Caco-2 (cell line): ENCODE results near the gene IL18. TPM values are rescaled to one million over a fixed set of nuclear protein-coding genes. Genes with fewer than 3 reads are reported as not detected.
"Not testable (repeated sequence)": the region's sequence is repeated elsewhere in the genome, so short reads cannot be mapped to it uniquely, and the experiment has no call there.

Experiments
- BruUV-seq: library from RNA; stranded (reverse); fragments of 400-500 nt; replicated peaks from 2 replicates; lab custom pipeline; 2021; lab: Mats Ljungman, UMichigan
- CTCF ChIA-PET: fragments of 300-600 bp; sonication (Branson Sonifier 250); formaldehyde crosslinking; loops from one replicate; lab custom pipeline; 2022; ENCODE audit warnings: antibody characterized with exemption; lab: Charles Lee
- POLR2A ChIA-PET: fragments of 300-600 bp; sonication (Branson Sonifier 250); formaldehyde crosslinking; loops from one replicate; lab custom pipeline; 2022; ENCODE audit warnings: antibody characterized with exemption; lab: Charles Lee
- DNase-seq, 2 experiments: peaks; one replicate each; pipeline versions ENCODE4 v3.0.0 to v3.0.0-alpha.2; 2020 to 2022
- H3K27me3 ChIP-seq: replicated peaks from 2 replicates; pipeline ENCODE4 v1.6.0; 2011; ENCODE audit warnings: low read length; ENCODE audit not compliant: control insufficient read depth, insufficient read depth
- H3K36me3 ChIP-seq: 2 replicates; pipeline ENCODE4 v1.5.1; 2011; ENCODE audit warnings: low read length; ENCODE audit not compliant: control insufficient read depth, insufficient read depth
- H3K4me1 ChIP-seq: fragments of 250-450 bp; sonication (Bioruptor Pico); 2 replicates; pipeline ENCODE4 v1.5.1; 2020; ENCODE audit warnings: mild to moderate bottlenecking
- H3K4me3 ChIP-seq: 2 replicates; pipeline ENCODE4 v1.5.1; 2011; ENCODE audit warnings: low read depth, mild to moderate bottlenecking, control low read depth, low read length
- H3K9me3 ChIP-seq: fragments of 250-450 bp; sonication (Bioruptor Pico); 2 replicates; pipeline ENCODE4 v1.5.1; 2020; ENCODE audit warnings: mild to moderate bottlenecking, moderate library complexity
- H3K27ac Mint-ChIP-seq: one replicate; pipeline ENCODE4 v1.8.0; 2022; ENCODE audit warnings: mixed read lengths; ENCODE audit not compliant: unreplicated experiment
- H3K27me3 Mint-ChIP-seq: one replicate; pipeline ENCODE4 v1.8.0; 2022; ENCODE audit warnings: mixed read lengths; ENCODE audit not compliant: insufficient read depth, unreplicated experiment
- H3K36me3 Mint-ChIP-seq: one replicate; pipeline ENCODE4 v1.8.0; 2022; ENCODE audit warnings: mild to moderate bottlenecking, mixed read lengths; ENCODE audit not compliant: insufficient read depth, unreplicated experiment
- H3K4me1 Mint-ChIP-seq: one replicate; pipeline ENCODE4 v1.8.0; 2022; ENCODE audit warnings: low read depth, mixed read lengths; ENCODE audit not compliant: unreplicated experiment
- H3K4me3 Mint-ChIP-seq: one replicate; pipeline ENCODE4 v1.8.0; 2022; ENCODE audit warnings: mild to moderate bottlenecking, moderate library complexity, mixed read lengths; ENCODE audit not compliant: unreplicated experiment
- H3K9me3 Mint-ChIP-seq: one replicate; pipeline ENCODE4 v1.8.0; 2022; ENCODE audit warnings: mixed read lengths; ENCODE audit not compliant: unreplicated experiment
- intact Hi-C: fragments of 100-400 bp; cut with micrococcal nuclease; formaldehyde crosslinking; loops from one replicate; pipeline ENCODE4 v1.10.0; 2022; ENCODE audit not compliant: unreplicated experiment
- total RNA-seq: library from RNA; stranded (reverse); gene quantifications from 2 replicates; pipeline ENCODE4 v1.2.3, GENCODE V29; 2022
- TF ChIP-seq, protein P1 (sequence below), 2 experiments: fragments of 200-600 bp in 1 of 2; IDR thresholded peaks; 1 replicate in 1 of 2; 2 replicates in 1 of 2; pipeline versions ENCODE4 v1.5.1 to v1.8.0; 2011 to 2022; ENCODE audit warnings: antibody characterized with exemption in 1 of 2, control low read depth in 1 of 2, inconsistent platforms in 1 of 2, low read depth in 1 of 2, low read length in 1 of 2, mild to moderate bottlenecking in 1 of 2, moderate library complexity in 1 of 2; ENCODE audit not compliant: insufficient read depth in 1 of 2, severe bottlenecking in 1 of 2, unreplicated experiment in 1 of 2

The IL18 gene
- total RNA-seq, 1 experiment from 2014 or later: 36.5 TPM

DNA sequence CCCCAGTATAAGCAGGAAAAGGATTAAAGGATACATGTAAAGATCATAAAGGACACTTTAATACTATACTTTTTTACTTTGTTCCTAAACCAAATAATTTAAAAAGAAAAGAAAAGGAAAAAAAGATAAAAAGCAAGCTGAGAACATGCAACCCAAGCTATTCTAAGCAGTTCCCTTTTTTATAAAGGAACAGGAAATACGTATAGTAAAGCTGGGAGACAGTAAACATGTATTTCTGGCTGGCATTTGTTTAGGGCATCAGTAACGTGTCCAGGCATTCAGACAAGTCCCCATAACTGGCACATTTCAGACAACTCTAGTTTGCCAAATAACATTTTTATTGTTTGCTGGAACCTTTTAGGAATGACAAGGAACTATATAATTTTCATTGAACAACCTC, 36.4 kb upstream of the IL18 start:
- H3K27me3 ChIP-seq: no peaks in the 10 kb centered on the region
- Mint-ChIP-seq H3K27me3 (peaks cover 2% of the 10 kb centered on the region), H3K4me1 (no peaks in the 10 kb centered on the region), H3K27ac (no peak overlapping the region), H3K36me3 (no peaks in the 10 kb centered on the region), H3K4me3 (no peak overlapping the region), H3K9me3 (no peaks in the 10 kb centered on the region)
- H3K4me1 ChIP-seq: peaks cover 9% of the 10 kb centered on the region; the same call in 1 of the 2 replicates
- CTCF ChIA-PET: no interaction called here
- H3K9me3 ChIP-seq: no peaks in the 10 kb centered on the region
- no peak overlapping the region for H3K4me3 ChIP-seq
- no peaks in the 10 kb centered on the region for H3K36me3 ChIP-seq
- POLR2A ChIA-PET: no interaction called here
- no peak for DNase-seq
- TF ChIP-seq, protein P1, sequence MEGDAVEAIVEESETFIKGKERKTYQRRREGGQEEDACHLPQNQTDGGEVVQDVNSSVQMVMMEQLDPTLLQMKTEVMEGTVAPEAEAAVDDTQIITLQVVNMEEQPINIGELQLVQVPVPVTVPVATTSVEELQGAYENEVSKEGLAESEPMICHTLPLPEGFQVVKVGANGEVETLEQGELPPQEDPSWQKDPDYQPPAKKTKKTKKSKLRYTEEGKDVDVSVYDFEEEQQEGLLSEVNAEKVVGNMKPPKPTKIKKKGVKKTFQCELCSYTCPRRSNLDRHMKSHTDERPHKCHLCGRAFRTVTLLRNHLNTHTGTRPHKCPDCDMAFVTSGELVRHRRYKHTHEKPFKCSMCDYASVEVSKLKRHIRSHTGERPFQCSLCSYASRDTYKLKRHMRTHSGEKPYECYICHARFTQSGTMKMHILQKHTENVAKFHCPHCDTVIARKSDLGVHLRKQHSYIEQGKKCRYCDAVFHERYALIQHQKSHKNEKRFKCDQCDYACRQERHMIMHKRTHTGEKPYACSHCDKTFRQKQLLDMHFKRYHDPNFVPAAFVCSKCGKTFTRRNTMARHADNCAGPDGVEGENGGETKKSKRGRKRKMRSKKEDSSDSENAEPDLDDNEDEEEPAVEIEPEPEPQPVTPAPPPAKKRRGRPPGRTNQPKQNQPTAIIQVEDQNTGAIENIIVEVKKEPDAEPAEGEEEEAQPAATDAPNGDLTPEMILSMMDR (IDR thresholded peaks at IDR 0.05; ENCODE audit: insufficient read depth in 1 of 2, low read depth in 1 of 2, low read length in 1 of 2, severe bottlenecking in 1 of 2, unreplicated experiment in 1 of 2): no peak
- BruUV-seq: no TSS peak
- intact Hi-C loops: no loop called here

DNA sequence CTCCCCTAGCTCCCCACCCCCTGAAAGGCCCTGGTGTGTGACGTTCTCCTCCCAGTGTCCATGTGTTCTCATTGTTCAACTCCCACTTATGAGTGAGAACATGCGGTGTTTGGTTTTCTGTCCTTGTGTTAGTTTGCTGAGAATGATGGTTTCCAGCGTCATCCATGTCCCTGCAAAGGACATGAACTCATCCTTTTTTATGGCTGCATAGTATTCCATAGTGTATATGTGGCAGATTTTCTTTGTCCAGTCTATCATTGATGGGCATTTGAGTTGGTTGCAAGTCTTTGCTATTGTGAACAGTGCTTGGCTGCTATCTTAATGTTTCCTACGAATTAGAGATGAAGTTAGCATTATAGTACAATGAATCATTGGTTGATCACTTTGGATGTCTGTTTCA, 35.2 kb upstream of the IL18 start:
- H3K27ac Mint-ChIP-seq, POLR2A ChIA-PET, H3K4me3 Mint-ChIP-seq, H3K36me3 ChIP-seq, H3K4me1 Mint-ChIP-seq, BruUV-seq, H3K4me1 ChIP-seq, H3K27me3 ChIP-seq, H3K27me3 Mint-ChIP-seq, H3K9me3 Mint-ChIP-seq, CTCF ChIA-PET, H3K36me3 Mint-ChIP-seq, intact Hi-C loops, H3K9me3 ChIP-seq, DNase-seq, H3K4me3 ChIP-seq: not testable (repeated sequence)

DNA sequence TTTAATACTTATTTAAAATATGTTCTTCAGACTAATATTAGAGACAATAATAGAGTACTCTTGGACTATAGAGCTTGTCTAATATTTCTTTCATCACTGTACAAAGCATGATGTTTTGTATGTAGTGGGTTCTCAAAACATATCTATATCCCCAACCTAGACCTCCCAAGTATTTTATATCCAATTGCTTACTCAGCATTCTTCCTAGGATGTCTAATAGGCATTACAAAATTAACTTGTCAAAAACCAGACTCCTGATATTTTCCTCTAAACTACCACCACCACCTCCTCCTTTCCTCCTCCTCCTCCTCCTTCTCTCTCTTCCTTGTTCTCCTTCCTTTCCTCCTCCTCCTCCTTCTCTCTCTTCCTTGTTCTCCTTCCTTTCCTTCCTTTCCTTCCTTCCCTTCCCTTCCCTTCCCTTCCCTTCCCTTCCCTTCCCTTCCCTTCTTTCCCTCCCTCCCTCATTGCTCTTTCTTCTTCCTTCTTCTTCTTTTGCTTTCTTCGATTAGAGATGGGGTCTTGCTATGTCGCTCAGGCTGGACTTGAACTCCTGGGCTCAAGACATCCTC, 32.7 kb upstream of the IL18 start:
- no TSS peak for BruUV-seq
- Mint-ChIP-seq H3K27ac (no peak overlapping the region), H3K36me3 (no peaks in the 10 kb centered on the region), H3K4me1 (no peaks in the 10 kb centered on the region), H3K4me3 (no peak overlapping the region), H3K9me3 (no peaks in the 10 kb centered on the region), H3K27me3 (no peaks in the 10 kb centered on the region)
- Histone ChIP-seq H3K4me1 (peaks cover 9% of the 10 kb centered on the region; the same call in 1 of the 2 replicates), H3K9me3 (no peaks in the 10 kb centered on the region), H3K36me3 (no peaks in the 10 kb centered on the region), H3K27me3 (no peaks in the 10 kb centered on the region), H3K4me3 (no peak overlapping the region)
- no peak for DNase-seq
- POLR2A ChIA-PET: interaction anchor here (0.7 kb wide), 1 partner anchor 25 kb away, joined by 3 read pairs; no protein-coding TSS in a partner anchor
- intact Hi-C loops: no loop called here
- TF ChIP-seq, protein P1 (IDR thresholded peaks at IDR 0.05; ENCODE audit: insufficient read depth in 1 of 2, low read depth in 1 of 2, low read length in 1 of 2, severe bottlenecking in 1 of 2, unreplicated experiment in 1 of 2): no peak
- CTCF ChIA-PET: no interaction called here
